GM19438 (cell line): ENCODE data around the gene ASIP.
"Not testable (repeated sequence)": the region's sequence is repeated elsewhere in the genome, so short reads cannot be mapped to it uniquely, and the experiment has no call there.

ENCODE experiments used
- ATAC-seq: cut with Tn5 transposase; IDR thresholded peaks from one replicate; pipeline ENCODE4 v1.9.1; 2021; ENCODE audit warnings: low read depth; ENCODE audit not compliant: unreplicated experiment

Gene ASIP

DNA sequence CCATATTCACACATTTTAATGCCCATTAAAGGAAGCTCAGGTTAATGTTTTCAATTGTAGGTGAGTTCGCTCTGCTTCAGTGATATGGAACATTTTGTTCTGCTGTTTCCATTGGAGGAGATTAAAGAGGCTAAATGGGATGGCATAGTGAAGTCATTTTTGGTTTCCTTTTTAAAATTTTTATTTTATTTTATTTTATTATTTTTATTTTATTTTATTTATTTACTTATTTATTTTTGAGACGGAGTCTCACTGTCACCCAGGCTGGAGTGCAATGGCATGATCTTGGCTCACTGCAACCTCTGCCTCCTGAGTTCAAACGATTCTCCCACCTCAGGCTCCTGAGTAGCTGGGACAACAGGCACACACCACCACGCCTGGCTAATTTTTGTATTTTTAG, 792 bp downstream of the ASIP start:
- not testable (repeated sequence) for ATAC-seq

- ATAC-seq = no peak
These were observed 1.7 kb downstream of the ASIP start for GRCh38 chr20:34242879-34243278.

GRCh38 chr20:34243377-34243776, 2.2 kb downstream of the ASIP start:
- ATAC-seq = no peak

- no peak for ATAC-seq
These were observed 5.0 kb downstream of the ASIP start for GRCh38 chr20:34246126-34246626.

- ATAC-seq = no peak
These were observed 8.1 kb downstream of the ASIP start for GRCh38 chr20:34249291-34249690.

DNA sequence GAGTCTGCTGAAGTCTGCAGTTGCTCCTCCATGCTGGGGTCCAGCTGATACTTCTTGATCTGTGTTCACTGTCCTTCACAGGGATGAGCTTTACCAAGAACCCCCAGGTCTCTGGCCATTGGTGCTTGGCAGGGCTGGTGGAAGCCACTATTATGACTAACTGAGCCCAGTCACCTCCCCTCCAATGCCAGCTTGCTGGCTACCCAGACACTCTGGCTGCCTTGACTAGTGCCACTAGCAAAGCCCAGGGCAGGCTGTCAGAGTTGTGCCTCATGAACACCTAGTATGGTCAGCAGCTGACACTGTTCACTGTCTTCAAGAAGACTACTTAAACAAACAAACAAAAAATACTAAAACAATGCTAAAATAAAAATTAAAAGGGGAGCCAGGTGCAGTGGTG, 8.8 kb downstream of the ASIP start:
- no peak for ATAC-seq

DNA sequence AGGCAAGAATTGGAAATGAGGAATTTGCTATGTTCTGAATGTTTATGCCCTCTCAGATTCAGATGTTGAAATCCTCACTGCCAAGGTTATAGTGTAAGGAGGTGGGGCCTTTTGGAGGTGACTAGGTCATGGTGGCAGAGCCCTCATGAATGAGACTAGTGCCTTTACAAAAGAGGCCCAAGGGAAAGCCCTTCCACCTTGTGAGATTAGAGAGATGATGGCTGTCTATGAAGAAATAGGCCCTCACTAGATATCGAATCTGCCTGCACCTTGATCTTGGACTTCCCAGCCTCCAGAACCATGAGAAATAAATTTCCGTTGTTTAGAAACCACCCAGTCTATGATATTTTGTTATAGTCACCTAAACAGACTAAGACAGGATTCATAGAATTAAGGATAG, 10.4 kb downstream of the ASIP start:
- no peak for ATAC-seq

DNA sequence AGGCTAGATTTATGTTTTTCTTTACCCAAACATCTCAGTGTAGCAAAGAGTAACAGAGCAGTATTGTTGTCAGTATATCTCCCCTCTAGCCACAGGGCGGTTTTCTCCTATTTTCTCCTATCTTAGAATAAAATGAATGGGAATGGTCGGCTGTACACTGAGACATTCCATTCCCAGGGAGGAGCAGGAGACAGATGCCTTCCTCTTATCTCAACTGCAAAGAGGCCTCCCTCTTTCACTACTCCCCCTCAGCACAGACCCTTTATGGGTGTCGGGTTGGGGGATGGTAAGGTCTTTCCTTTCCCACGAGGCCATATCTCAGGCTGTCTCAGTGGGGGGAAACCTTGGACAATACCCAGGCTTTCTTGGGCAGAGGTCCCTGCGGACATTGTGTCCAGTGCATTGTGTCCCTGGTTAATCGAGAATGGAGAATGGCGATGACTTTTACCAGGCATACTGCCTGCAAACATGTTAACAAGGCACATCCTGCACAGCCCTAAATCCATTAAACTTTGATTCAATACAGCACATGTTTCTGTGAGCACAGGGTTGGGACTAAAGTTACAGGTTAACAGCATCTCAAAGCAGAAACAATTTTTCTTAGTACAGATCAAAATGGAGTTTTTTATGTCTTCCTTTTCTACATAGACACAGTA, 11.3 kb downstream of the ASIP start:
- not testable (repeated sequence) for ATAC-seq

DNA sequence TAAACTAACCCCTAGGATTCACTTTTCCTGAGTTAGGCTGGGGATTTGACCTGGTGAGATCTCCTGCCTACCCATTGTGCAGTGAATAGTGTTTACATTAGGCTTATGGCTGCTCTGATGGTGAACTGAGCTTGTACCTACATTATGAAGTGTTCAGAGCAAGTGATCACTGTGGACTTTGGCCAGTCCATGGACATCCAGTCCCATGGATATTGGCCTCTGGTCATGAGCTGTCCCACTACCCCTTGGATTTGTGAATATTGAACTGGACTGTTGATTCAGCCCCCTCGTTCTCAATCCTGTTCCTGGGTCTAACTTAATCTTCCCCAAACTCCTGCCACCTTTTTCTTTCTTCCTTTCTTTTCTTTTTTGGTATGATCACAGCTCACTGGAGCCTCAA, 13.8 kb downstream of the ASIP start:
- ATAC-seq = no peak

- ATAC-seq = no peak
These were observed 15.5 kb downstream of the ASIP start for GRCh38 chr20:34256629-34257124.

GRCh38 chr20:34260208-34260942, 19.2 kb downstream of the ASIP start:
- no peak for ATAC-seq

GRCh38 chr20:34262488-34263288, 21.5 kb downstream of the ASIP start:
- ATAC-seq = no peak

- not testable (repeated sequence) for ATAC-seq
These were observed 22.2 kb downstream of the ASIP start for GRCh38 chr20:34263468-34263867.

DNA sequence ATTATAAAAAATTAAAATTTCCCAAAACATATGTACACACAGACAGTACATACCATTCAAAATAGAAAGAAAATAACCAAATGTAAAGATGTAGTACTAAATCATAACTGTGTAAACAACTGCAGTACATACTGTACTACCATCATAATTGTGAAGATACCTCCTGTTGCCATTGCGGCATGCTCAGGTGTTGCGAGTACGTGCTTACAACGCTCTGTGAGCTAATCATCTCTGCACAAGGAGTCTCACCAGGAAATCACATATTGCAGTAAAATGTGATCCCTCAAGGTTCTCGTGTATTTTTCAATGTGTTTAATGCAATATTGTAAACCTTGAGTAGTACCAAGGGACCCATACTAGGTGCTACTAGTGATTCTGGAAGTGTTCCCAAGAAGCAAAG, 22.9 kb downstream of the ASIP start:
- no peak for ATAC-seq

DNA sequence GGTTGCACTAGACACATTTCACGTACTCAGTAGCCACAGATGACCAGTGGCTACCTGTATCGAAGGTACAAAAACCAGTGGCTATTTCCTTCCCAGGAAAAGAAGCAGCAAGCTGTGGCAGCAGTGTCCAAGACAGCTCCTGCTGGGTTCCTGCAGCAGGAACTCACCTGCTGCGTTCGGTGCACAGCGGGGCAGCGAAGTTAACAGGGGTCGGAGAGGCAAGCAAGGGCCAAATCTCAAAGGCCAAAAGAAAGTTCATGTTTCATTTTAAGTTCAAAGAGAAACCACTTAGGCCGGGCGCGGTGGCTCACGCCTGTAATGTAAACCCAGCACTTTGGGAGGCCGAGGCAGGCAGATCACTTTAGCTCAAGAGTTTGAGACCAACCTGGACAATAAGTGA, 26.9 kb downstream of the ASIP start:
- no peak for ATAC-seq

DNA sequence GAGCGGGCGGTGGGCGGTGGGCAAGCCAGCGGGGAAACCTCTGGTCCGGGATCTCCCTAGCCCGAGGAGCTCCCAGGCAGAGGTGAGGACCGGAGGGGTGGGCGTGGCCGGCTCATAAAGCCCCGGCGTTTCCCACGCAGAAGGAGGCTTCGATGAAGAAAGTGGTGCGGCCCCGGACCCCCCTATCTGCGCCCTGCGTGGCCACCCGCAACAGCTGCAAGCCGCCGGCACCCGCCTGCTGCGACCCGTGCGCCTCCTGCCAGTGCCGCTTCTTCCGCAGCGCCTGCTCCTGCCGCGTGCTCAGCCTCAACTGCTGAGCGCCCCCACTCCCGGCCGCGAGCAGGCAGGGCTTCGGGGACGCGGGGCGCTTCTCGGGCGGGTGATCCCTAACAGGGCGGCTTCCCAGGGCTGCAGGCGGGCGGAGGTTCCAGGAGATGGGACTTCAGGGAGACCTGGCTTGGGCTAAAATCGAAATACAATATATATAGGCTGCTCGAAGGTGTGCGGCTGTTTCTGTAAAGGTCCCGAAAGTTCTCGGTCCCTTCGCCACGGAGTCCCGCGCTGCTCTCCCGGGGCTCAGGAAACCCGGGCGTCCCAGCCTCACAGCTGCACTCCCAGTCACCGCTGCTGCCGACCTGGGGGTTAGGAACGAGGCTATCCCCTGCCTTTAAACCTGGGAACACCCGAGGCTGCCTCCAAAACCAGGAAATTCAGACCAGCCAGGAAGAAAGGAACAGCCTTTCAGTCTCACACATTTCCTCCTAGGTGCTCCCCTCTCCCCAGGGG, 27.8 kb downstream of the ASIP start:
- ATAC-seq = no peak

GRCh38 chr20:34269996-34270627, 28.9 kb downstream of the ASIP start:
- no peak for ATAC-seq

DNA sequence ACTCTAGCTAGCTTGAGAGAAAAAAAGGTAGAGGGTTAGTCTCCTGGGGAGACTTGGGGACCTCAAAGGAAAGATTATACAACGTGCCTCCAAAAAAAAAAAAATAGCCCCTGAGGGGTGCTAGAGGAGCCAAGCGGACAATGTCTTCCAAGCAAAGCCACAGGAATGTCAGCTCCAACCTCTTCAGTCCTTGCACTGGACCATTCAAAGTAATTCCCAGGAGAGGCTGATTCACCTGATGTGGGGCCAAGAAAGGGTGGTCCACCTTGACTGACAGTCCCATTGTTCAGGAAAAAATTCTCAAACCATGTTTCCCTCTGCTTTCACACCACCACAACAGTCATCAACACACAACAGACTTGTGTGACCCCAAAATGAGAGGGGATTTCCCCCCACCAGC, 30.7 kb downstream of the ASIP start:
- ATAC-seq = no peak

DNA sequence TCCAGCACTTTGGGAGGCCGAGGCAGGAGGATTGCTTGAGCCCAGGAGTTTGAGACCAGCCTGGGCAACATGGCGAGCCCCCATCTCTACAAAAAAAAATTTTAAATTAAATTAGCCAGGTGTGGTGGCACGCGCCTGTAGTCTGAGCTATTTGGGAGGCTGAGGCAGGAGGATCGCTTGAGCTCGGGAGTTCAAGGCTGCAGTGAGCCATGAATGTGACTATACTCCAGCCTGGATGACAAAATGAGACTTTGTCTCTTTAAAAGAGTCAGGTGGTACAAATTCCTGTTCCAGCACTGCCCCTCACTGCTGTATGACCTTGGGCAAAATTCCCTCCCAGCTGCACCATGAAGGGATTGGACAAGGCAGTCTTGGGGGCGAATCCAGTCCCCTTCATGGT, 33.5 kb downstream of the ASIP start:
- ATAC-seq = no peak

- ATAC-seq = no peak
These were observed 40.0 kb downstream of the ASIP start for GRCh38 chr20:34281177-34281576.
